HCT116 (cell line): ENCODE measurements around the gene OSTF1.

Experiments
- ATF3 ChIP-seq: IDR thresholded peaks from 2 replicates; pipeline ENCODE4 v1.6.1; 2012
- CEBPB ChIP-seq: IDR thresholded peaks from 2 replicates; pipeline ENCODE4 v1.6.1; 2012; ENCODE audit warnings: low read depth
- CTCF ChIP-seq, 3 experiments: fragments of 200-600 bp in 1 of 3; sonication (generic) in 1 of 3; IDR thresholded peaks in 2 of 3; conservative IDR thresholded peaks in 1 of 3; 2 replicates each; pipeline ENCODE4 v1.5.1; 2012 to 2017; ENCODE audit warnings: low read depth in 2 of 3, low read length in 2 of 3, antibody characterized with exemption in 1 of 3, borderline replicate concordance in 1 of 3, control low read depth in 1 of 3, mild to moderate bottlenecking in 1 of 3, mixed read lengths in 1 of 3, mixed run types in 1 of 3, moderate library complexity in 1 of 3; ENCODE audit not compliant: insufficient read depth in 1 of 3
- EGR1 ChIP-seq: IDR thresholded peaks from 2 replicates; pipeline ENCODE4 v1.6.1; 2012; ENCODE audit warnings: low read depth
- EZH2phosphoT487 ChIP-seq: fragments of 200-600 bp; IDR thresholded peaks from 2 replicates; pipeline ENCODE4 v1.6.1; 2018; ENCODE audit warnings: antibody characterized with exemption, borderline replicate concordance
- JUND ChIP-seq: IDR thresholded peaks from 2 replicates; pipeline ENCODE4 v1.6.1; 2012
- POLR2A ChIP-seq: IDR thresholded peaks from 2 replicates; pipeline ENCODE4 v1.7.0; 2011; ENCODE audit warnings: borderline replicate concordance; ENCODE audit not compliant: insufficient read depth, insufficient read length; ENCODE audit errors: extremely low read depth
- POLR2AphosphoS5 ChIP-seq: IDR thresholded peaks from 2 replicates; pipeline ENCODE4 v1.6.1; 2011; ENCODE audit warnings: mild to moderate bottlenecking, low read depth, low read length, moderate library complexity
- RAD21 ChIP-seq: IDR thresholded peaks from 2 replicates; pipeline ENCODE4 v1.6.1; 2012; ENCODE audit warnings: low read depth, mild to moderate bottlenecking
- REST ChIP-seq: IDR thresholded peaks from 2 replicates; pipeline ENCODE4 v1.6.1; 2012; ENCODE audit warnings: low read depth
- SRF ChIP-seq: IDR thresholded peaks from 2 replicates; pipeline ENCODE4 v1.6.1; 2012; ENCODE audit warnings: low read depth

- TF ChIP-seq SRF (no peak), EZH2phosphoT487 (no peak), CTCF (IDR thresholded peaks at IDR 0.05 in 2 of 3, conservative IDR thresholded peaks at IDR 0.05 in 1 of 3; ENCODE audit: borderline replicate concordance in 1 of 3, insufficient read depth in 1 of 3, low read depth in 2 of 3, low read length in 2 of 3) (no peak), POLR2A (no peak), RAD21 (no peak), ATF3 (no peak), REST (no peak), POLR2AphosphoS5 (no peak), JUND (no peak), EGR1 (no peak), CEBPB (no peak)
Measured at GRCh38 chr9:75105841-75106240, 17.5 kb downstream of the OSTF1 start.
